Stimulated activated CD8-positive, alpha-beta memory T cell treated with anti-CD3 and anti-CD28 coated beads, Interleukin-7, amount 100 ng/mL, for 24 hours (primary cell): ENCODE measurements around the gene SERPINA9.

Experiments
- DNase-seq: peaks from one replicate; pipeline ENCODE4 v3.0.0-alpha.2; 2020; ENCODE audit warnings: low read depth

Gene SERPINA9

GRCh38 chr14:94462219-94462551 lies 13.8 kb downstream of the SERPINA9 start:
- no peak for DNase-seq

DNA sequence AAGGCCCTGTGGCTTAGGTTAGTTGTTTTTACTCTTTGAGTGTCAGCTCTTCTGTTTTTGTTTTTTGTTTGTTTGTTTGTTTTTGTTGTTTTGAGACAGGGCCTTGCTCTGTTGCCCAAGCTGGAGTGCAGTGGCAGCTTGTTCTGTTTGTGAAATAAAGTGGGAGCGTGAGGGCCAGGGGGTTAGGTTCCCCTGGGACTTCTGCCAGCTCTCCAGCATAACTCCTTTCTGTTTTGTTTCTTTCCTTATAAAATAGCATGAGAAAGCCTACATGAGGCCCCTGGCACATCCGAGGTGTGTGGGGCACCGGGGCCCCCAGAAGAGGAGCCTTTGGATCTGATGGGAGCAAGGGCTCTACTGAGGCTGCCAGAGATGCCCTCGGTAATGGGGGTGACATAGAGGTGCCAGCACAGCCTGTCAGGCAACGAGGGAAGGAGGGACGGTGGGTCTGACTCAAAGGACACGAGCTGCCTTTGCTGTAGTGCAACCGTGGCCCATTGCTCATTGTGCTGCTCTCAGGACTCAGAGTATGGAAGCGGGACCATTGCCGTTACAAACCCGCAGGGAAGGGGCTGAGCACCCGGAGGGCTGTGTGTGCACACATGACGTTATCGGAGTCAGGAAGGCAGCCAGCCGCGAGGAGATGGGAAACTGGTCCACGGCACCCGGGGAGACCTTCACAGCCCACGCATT lies 14.3 kb downstream of the SERPINA9 start:
- no peak for DNase-seq

DNA sequence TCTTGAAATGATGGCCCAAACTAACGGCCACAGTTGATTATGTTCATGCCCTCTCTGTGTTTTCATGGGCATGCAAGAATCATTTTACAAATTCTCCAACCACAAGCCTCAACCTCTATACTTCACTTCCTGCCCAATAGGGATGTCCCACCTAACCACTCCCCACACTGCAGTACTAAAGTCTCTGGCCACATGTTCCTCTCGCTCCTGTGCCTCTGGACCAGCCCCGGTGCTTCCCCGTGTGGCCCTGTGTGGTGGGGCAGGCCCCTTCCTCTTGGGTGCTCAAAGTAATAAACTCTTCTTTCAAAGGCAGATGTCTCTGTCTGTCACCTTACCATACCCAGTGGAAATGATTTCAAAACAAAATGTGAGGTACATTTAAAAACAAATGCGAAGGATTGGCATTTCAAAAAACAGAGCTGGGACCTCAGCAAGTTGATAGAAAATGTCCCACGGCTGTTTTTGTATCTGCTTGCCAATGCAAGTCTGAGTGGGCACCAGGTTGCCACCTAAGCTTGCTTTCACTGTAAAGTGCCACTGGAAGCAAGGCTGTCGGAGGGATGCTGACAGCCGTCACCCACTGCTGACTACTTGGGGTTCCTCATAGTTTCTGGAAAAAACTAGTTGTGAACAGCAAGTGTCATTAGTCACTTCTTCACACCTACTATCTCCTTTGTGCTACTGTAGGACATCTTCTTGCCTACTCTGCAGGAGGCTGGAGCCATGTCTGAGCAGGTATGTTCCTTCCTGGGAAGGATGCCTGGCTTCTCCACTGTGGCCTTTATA lies 15.2 kb downstream of the SERPINA9 start:
- no peak for DNase-seq

- no peak for DNase-seq
Observed at GRCh38 chr14:94458558-94459205, 17.3 kb downstream of the SERPINA9 start.

- DNase-seq, result no peak
Observed at GRCh38 chr14:94458096-94458495, 17.9 kb downstream of the SERPINA9 start.

DNA sequence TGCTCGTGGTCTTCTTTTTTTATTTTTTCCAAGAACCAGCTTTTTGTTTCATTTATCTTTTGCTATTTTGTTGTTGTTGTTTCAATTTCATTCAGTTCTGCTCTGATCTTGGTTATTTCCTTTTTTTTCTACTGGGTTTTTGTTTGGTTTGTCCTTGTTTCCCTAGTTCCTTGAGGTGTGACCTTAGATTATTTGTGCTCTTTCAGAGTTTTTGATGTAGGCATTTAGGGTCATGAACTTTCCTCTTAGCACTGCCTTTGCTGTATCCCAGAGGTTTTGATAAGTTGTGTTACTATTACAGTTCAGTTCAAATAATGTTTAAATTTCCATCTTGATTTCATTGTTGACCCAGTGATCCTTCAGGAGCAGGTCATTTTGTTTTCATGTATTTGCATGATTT lies 20.1 kb downstream of the SERPINA9 start:
- no peak for DNase-seq

DNA sequence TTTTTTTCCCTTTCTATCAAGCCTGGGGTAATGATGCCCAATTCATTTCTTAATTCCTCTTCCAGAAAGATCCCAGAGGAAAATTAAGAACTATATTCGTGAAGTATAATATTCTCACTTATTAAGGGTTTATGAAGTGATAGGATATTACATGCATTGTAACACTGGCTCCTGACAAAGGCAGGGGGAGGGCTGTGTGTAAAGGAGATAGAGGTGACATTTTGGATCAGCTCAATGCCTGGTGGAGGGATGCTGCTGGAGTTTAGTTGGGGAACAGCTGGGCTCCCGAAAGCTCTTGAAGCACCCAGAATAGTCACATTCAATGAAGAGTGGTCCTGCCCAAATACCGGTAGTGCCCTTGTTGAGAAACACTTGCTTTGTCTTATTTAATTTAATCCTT lies 24.2 kb downstream of the SERPINA9 start:
- DNase-seq, result no peak

DNA sequence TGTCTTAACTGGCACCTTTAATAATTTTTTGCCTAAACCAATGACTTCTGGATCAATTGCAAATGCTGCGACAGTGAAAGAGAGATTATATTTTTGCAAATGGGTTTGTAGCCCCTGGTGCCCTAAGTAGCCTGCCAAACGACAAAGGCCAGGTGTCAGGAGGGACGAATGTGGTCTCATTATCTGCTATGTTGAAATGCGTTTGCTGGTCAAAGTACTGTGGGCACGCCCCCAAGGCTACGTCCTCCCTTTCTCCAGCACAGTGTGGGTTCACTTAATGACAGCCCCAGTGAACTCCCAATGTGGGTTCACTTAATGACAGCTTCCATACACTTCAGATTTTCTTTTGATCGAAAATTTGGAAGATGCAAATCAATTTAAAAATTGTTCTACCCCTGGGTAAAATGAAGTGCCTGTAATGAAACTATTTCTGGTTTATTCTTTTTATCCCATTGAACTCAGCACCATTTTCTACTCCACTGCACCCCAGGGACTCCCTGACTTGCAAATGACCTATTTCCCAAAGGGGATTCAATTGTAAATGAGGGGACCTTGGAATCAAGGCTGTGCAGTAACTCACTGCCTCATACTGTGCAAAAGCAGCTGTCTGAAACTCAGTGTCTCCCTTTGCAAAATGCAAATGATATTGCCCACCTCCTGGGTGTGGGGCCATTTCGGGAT lies 24.8 kb downstream of the SERPINA9 start:
- no peak for DNase-seq

- no peak for DNase-seq
Observed at GRCh38 chr14:94450722-94451090, 25.3 kb downstream of the SERPINA9 start.

GRCh38 chr14:94449930-94450329 lies 26.1 kb downstream of the SERPINA9 start:
- no peak for DNase-seq

DNA sequence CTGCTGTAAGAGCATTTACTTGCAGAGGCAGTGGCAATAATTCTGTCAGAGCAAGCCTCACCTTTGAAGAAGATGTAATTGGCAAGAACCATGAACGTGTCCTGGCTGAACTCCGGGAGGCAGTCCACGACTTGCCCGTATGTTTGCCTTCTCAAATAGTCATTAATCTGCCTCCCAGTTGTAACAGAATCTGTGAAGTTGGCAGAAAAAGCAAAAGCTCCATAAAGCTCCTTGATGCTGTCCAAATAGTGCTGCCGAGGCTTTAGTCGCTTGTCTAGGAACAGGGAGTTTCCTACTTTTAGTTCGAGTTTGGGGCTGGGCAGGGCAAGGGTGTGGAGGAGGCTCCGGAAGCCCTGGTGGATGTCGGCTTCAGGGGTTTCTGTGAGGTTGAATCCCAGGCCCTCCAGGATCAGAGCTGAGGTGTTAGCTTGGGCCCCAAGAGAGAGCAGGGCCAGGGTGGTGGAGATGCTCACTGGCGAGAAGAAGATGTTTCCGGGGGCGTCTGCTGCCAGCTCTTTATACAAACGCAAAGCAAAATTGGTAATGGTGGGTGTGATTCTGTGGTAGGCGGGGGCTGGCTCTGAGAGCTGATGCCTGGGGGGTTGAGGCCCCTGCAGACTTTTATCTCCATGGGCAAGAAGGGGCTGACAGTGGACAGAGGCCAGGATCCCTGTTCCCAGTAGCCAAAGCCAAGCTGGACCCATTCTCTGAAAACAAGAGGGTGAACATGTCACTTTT lies 27.8 kb downstream of the SERPINA9 start:
- no peak for DNase-seq

- DNase-seq, result no peak
Observed at GRCh38 chr14:94447206-94447605, 28.8 kb downstream of the SERPINA9 start.

DNA sequence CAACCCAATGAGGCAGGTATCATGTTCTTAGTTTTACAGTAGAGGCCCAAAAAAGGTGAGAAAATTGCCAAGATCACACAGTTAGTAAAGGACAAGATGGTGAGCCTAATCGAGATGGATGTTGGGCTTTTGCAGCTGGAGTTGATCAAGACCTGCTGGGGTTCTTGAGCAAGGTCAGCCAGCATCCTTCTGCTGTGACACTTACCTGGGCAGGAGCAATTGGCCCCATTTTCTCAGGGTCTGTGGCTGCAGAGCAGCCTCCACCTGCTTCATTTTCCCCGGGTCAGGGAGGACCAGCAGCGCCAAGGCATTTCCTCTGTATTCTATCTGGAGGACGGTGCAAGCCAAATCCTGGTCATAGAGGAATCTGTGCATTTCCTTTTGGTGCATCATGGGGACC lies 29.9 kb downstream of the SERPINA9 start:
- DNase-seq, result no peak

- no peak for DNase-seq
Observed at GRCh38 chr14:94445003-94445402, 31.0 kb downstream of the SERPINA9 start.

- no peak for DNase-seq
Observed at GRCh38 chr14:94441531-94442205, 34.3 kb downstream of the SERPINA9 start.

DNA sequence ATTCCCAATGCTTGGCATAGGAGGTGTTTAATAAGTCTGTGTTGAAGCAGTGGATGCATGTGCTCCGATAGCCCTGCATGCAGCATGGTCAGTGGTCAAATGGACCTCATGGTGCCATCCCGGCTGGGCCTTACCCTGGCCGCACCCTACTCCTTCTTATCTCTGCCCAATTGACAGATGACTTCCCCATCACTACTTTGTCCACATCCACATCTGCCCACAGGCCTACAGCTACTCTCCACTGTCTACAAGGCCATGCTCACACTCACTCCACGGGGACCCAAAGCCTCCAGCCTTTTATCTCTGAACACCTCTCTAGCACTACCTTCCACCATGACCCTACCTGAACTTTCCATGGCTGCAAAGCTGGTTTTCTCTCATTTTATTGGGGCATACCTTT lies 34.9 kb downstream of the SERPINA9 start:
- no peak for DNase-seq

DNA sequence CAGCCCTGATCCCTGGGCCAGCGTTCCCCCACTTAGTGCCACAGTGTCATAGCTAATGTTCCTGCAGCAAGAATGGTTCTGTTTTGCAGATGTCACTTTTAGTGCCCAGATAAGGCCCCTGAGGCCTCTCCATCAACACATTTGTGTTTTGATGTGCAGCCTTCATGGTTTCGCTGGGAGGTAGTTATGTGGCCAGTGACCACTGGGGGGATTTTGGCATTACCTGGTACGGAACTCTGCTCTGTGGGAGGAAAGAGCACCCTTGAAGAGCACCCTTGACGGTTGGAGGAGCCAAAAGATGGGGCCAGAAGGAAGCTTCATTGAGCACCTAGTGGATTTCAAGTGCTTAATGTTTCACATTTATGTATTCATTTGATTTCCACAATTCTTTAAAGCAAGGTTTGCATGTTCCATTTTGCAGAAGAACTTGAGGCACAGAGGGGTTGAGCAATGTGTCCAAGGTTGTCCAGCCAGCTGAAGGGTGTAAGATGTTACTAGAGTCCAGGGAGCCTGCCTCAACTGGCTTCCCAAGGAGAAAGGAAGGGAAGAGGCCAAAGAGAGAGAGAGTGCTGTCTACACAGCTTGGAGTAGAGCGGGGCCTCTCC lies 36.4 kb downstream of the SERPINA9 start:
- no peak for DNase-seq

DNA sequence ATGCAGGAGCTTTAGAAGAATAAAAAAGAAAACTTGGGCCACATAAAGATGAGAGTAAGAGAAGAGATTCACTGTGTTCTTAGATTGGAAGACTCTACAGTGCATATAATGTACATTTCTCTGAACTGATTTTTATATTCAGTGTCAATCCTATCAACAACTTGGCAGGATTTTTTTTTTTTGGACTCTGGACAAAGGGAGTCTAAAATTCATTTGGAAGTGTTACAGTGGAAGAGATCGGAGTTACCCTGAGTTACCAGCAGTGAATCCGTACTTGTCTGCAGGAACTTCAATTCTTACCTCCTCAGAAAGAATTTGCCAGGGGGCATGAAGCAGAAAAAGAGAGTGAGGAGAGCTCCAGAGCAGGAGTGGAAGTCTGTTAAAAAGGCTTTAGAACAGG lies 47.4 kb downstream of the SERPINA9 start:
- DNase-seq, result no peak

DNA sequence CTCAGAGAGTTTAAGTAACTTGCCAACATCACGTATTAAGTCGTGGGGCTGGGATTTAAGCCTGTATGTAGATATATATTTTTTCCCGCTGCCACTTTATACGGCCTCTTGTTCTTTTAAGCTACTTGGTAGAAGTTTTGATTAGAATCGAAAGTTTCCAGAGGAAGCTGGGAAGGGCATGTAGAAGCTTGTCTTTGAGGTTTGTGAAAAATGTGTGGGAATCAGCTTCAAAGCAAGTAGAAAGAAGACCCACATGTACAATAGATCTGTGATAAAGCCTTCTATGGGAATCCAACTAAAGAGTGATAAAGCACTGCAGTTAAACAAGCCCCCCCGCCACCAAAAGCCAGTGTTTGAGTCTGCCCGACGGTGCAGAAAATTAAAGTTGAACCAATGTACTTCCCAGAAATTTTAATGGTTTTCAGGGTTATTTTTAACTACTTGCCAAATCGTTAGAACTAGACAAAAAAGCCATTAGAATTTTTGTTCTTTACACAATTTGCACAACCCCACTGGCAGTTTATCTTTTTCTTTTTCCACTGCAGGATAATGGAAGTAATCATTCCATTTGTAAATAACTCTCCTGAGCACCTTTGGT lies 48.9 kb downstream of the SERPINA9 start:
- no peak for DNase-seq

- DNase-seq, result no peak
Observed at GRCh38 chr14:94426526-94426925, 49.5 kb downstream of the SERPINA9 start.

GRCh38 chr14:94424371-94424770 lies 51.6 kb downstream of the SERPINA9 start:
- no peak for DNase-seq
